Liver (tissue), 9 donors: ENCODE results near the gene RASGRF1. TPM values are rescaled to one million over a fixed set of nuclear protein-coding genes. Genes with fewer than 3 reads are reported as not detected.

Experiments
- DNase-seq: peaks from one replicate; pipeline ENCODE4 v3.0.0-alpha.2; 2017; ENCODE audit warnings: low spot score
- H3K27ac ChIP-seq, 2 donors: one replicate each; pipeline ENCODE4 v1.7.0; 2013; ENCODE audit warnings: inconsistent platforms in 2 of 2, low read length in 2 of 2, control low read depth in 1 of 2, low read depth in 1 of 2, mild to moderate bottlenecking in 1 of 2
- H3K27me3 ChIP-seq, 4 donors: one replicate each; pipeline versions ENCODE4 v1.6.1 to v1.7.0; 2013; ENCODE audit warnings: low read length in 3 of 4, inconsistent platforms in 1 of 4, mild to moderate bottlenecking in 1 of 4, moderate library complexity in 1 of 4; ENCODE audit not compliant: control insufficient read depth in 4 of 4, insufficient read depth in 4 of 4
- H3K36me3 ChIP-seq, 4 donors: one replicate each; pipeline versions ENCODE4 v1.6.1 to v1.7.0; 2013; ENCODE audit warnings: low read length in 3 of 4, mild to moderate bottlenecking in 3 of 4, low read depth in 1 of 4, moderate library complexity in 1 of 4; ENCODE audit not compliant: control insufficient read depth in 4 of 4, insufficient read depth in 3 of 4
- H3K4me1 ChIP-seq, 4 donors: one replicate each; pipeline versions ENCODE4 v1.6.1 to v1.7.0; 2013; ENCODE audit warnings: low read length in 3 of 4, mild to moderate bottlenecking in 3 of 4, moderate library complexity in 1 of 4; ENCODE audit not compliant: control insufficient read depth in 4 of 4, insufficient read depth in 4 of 4
- H3K4me3 ChIP-seq, 3 donors: one replicate each; pipeline versions ENCODE4 v1.6.1 to v1.7.0; 2013; ENCODE audit warnings: low read length in 3 of 3, control low read depth in 1 of 3, low read depth in 1 of 3, mild to moderate bottlenecking in 1 of 3
- H3K9ac ChIP-seq, 2 donors: one replicate each; pipeline ENCODE4 v1.7.0; 2013; ENCODE audit warnings: low read length in 2 of 2, mild to moderate bottlenecking in 2 of 2, moderate library complexity in 2 of 2, control low read depth in 1 of 2, low read depth in 1 of 2
- H3K9me3 ChIP-seq, 4 donors: one replicate each; pipeline versions ENCODE4 v1.6.1 to v1.7.0; 2013; ENCODE audit warnings: low read length in 3 of 4; ENCODE audit not compliant: control insufficient read depth in 4 of 4
- ATF3 ChIP-seq: IDR thresholded peaks from 2 replicates; pipeline ENCODE4 v1.6.1; 2016; ENCODE audit warnings: antibody characterized with exemption
- CTCF ChIP-seq: fragments of 150-350 bp; IDR thresholded peaks from 2 replicates; pipeline ENCODE4 v1.5.1; 2017; ENCODE audit warnings: improper control_type of control experiment, low read depth, low read length; ENCODE audit not compliant: missing input control
- EGR1 ChIP-seq, 2 donors: IDR thresholded peaks; 2 replicates each; pipeline ENCODE4 v1.6.1; 2016 to 2018; ENCODE audit warnings: antibody characterized with exemption in 2 of 2, low read depth in 2 of 2
- FOXA1 ChIP-seq: IDR thresholded peaks from 2 replicates; pipeline ENCODE4 v1.6.1; 2016; ENCODE audit warnings: antibody characterized with exemption
- FOXA2 ChIP-seq: IDR thresholded peaks from 2 replicates; pipeline ENCODE4 v1.6.1; 2016; ENCODE audit warnings: antibody characterized with exemption
- HNF4A ChIP-seq, 2 donors: conservative IDR thresholded peaks; 2 replicates each; pipeline ENCODE4 v1.6.1; 2016; ENCODE audit warnings: antibody characterized with exemption in 2 of 2, mild to moderate bottlenecking in 2 of 2
- HNF4G ChIP-seq: IDR thresholded peaks from 2 replicates; pipeline ENCODE4 v1.6.1; 2016; ENCODE audit warnings: antibody characterized with exemption
- JUND ChIP-seq, 2 donors: IDR thresholded peaks; 2 replicates each; pipeline ENCODE4 v1.6.1; 2016; ENCODE audit warnings: antibody characterized with exemption in 2 of 2
- MAX ChIP-seq: IDR thresholded peaks from 2 replicates; pipeline ENCODE4 v1.6.1; 2016; ENCODE audit warnings: antibody characterized with exemption
- NR2F2 ChIP-seq: IDR thresholded peaks from 2 replicates; pipeline ENCODE4 v1.6.1; 2016; ENCODE audit warnings: antibody characterized with exemption
- REST ChIP-seq: IDR thresholded peaks from 2 replicates; pipeline ENCODE4 v1.6.1; 2016; ENCODE audit warnings: antibody characterized with exemption, mild to moderate bottlenecking
- RXRA ChIP-seq, 2 donors: IDR thresholded peaks; 2 replicates each; pipeline ENCODE4 v1.6.1; 2017 to 2018; ENCODE audit warnings: antibody characterized with exemption in 2 of 2, mild to moderate bottlenecking in 1 of 2
- TAF1 ChIP-seq: conservative IDR thresholded peaks from 2 replicates; pipeline ENCODE4 v1.6.1; 2016; ENCODE audit warnings: antibody characterized with exemption, mild to moderate bottlenecking
- YY1 ChIP-seq: IDR thresholded peaks from 2 replicates; pipeline ENCODE4 v1.6.1; 2016; ENCODE audit warnings: antibody characterized with exemption, mild to moderate bottlenecking
- ZBTB33 ChIP-seq: IDR thresholded peaks from 2 replicates; pipeline ENCODE4 v1.6.1; 2016; ENCODE audit warnings: antibody characterized with exemption
- WGBS: extraction: QIAGEN DNeasy Blood & Tissue Kit; methylation state at CpG from one replicate; pipeline ENCODE4 v1.1.7; 2013; 5-methylcytosine and 5-hydroxymethylcytosine counted together
- polyA plus RNA-seq, 2 donors: library from polyadenylated mRNA; stranded (reverse) in 1 of 2; unstranded in 1 of 2; fragments of 200-250 nt in 1 of 2; fragments of >200 nt in 1 of 2; fragmentation: Nextera tagmentation in 1 of 2; extraction: Ambion mirVana in 1 of 2; gene quantifications; one replicate each; pipeline versions ENCODE4 v1.2.1 to v1.2.3, GENCODE V29; 2013 to 2015
- total RNA-seq, 2 donors: library from RNA; depleted of rRNA; stranded (reverse); fragments of >200 nt; gene quantifications; one replicate each; pipeline ENCODE4 v1.2.3, GENCODE V29; 2014
- donor health status: healthy.
- donor health status: healthy.
- donor health status: healthy.
- donor health status: healthy.
- donor health status: healthy.

The RASGRF1 gene
- total and polyA plus RNA-seq, 4 donors: 0.28 TPM; not detected in 3

GRCh38 chr15:79102595-79102994 lies 12.0 kb upstream of the RASGRF1 start:
- Histone ChIP-seq H3K36me3 (no peaks in the 10 kb centered on the region), H3K9me3 (no peaks in the 10 kb centered on the region), H3K4me1 (no peaks in the 10 kb centered on the region), H3K27ac (no peak overlapping the region), H3K9ac (no peak overlapping the region), H3K4me3 (no peak overlapping the region), H3K27me3 (peaks cover 0 to 14% (median 4%) of the 10 kb centered on the region in 4 donors)
- WGBS: 82% methylated on average over 6 of the region's 6 CpGs
- no peak for TF ChIP-seq HNF4G
- no peak for TF ChIP-seq TAF1
- no peak for TF ChIP-seq EGR1 (IDR thresholded peaks at IDR 0.05; ENCODE audit: low read depth in 2 of 2)
- no peak for TF ChIP-seq REST
- TF ChIP-seq YY1: no peak
- TF ChIP-seq CTCF: no peak
- TF ChIP-seq NR2F2: no peak
- no peak for TF ChIP-seq FOXA1
- no peak for TF ChIP-seq ATF3
- TF ChIP-seq MAX: no peak
- TF ChIP-seq ZBTB33: no peak
- no peak for TF ChIP-seq JUND (IDR thresholded peaks at IDR 0.05)
- TF ChIP-seq HNF4A (conservative IDR thresholded peaks at IDR 0.05): no peak
- TF ChIP-seq RXRA (IDR thresholded peaks at IDR 0.05): no peak
- no peak for DNase-seq

GRCh38 chr15:79101866-79102581 lies 11.4 kb upstream of the RASGRF1 start:
- no peak for DNase-seq
- WGBS: 80% methylated on average over 12 of the region's 12 CpGs
- Histone ChIP-seq H3K27me3 (peaks cover 0 to 14% (median 4%) of the 10 kb centered on the region in 4 donors), H3K36me3 (no peaks in the 10 kb centered on the region), H3K9me3 (no peaks in the 10 kb centered on the region), H3K4me1 (no peaks in the 10 kb centered on the region), H3K27ac (no peak overlapping the region), H3K9ac (no peak overlapping the region), H3K4me3 (no peak overlapping the region)
- TF ChIP-seq REST (no peak), HNF4G (no peak), TAF1 (no peak), ZBTB33 (no peak), MAX (no peak), HNF4A (conservative IDR thresholded peaks at IDR 0.05) (no peak), FOXA2 (no peak), NR2F2 (no peak), YY1 (no peak), ATF3 (no peak), EGR1 (IDR thresholded peaks at IDR 0.05; ENCODE audit: low read depth in 2 of 2) (no peak)
